HFF-Myc (cell line): ENCODE measurements around the gene DEF6.
A peak's percentile ranks its signal among the peaks of the same experiment; 100 is the strongest.

Experiments
- DNase-seq: peaks from one replicate; pipeline ENCODE4 v3.0.0-alpha.2; 2011; ENCODE audit warnings: low read depth; ENCODE audit errors: extremely low read depth
- H3K4me3 ChIP-seq: replicated peaks from 2 replicates; pipeline ENCODE4 v1.5.1; 2011; ENCODE audit warnings: low read depth, mild to moderate bottlenecking, control low read depth, low read length
- CTCF ChIP-seq: IDR thresholded peaks from 2 replicates; pipeline ENCODE4 v1.5.1; 2012; ENCODE audit warnings: mild to moderate bottlenecking, low read depth, low read length, control low read depth; ENCODE audit errors: missing control alignments

The DEF6 gene

GRCh38 chr6:35293681-35294080 is 3.9 kb upstream of the DEF6 start:
- no peak overlapping the region for H3K4me3 ChIP-seq
- no peak for TF ChIP-seq CTCF
- no peak for DNase-seq

- no peak for DNase-seq
- no peak overlapping the region for H3K4me3 ChIP-seq
- TF ChIP-seq CTCF: peak; percentile 83
Observed at GRCh38 chr6:35294308-35294945, 3.2 kb upstream of the DEF6 start.

- H3K4me3 ChIP-seq: no peak overlapping the region
- TF ChIP-seq CTCF: no peak
- DNase-seq: no peak
Observed at GRCh38 chr6:35295036-35295435, 2.6 kb upstream of the DEF6 start.

GRCh38 chr6:35295521-35296315 is 1.9 kb upstream of the DEF6 start:
- no peak for TF ChIP-seq CTCF
- no peak for DNase-seq
- H3K4me3 ChIP-seq: no peak overlapping the region

- TF ChIP-seq CTCF: no peak
- no peak for DNase-seq
- H3K4me3 ChIP-seq: peak overlapping the region; percentile 56; the same call in 1 of the 2 replicates
Observed at GRCh38 chr6:35296931-35297600, 552 bp upstream of the DEF6 start.

GRCh38 chr6:35298625-35299140 is 1.1 kb downstream of the DEF6 start:
- TF ChIP-seq CTCF: no peak
- H3K4me3 ChIP-seq: peak overlapping the region; percentile 56
- no peak for DNase-seq
